Measurements from ENCODE around the gene SYT1.

DNA sequence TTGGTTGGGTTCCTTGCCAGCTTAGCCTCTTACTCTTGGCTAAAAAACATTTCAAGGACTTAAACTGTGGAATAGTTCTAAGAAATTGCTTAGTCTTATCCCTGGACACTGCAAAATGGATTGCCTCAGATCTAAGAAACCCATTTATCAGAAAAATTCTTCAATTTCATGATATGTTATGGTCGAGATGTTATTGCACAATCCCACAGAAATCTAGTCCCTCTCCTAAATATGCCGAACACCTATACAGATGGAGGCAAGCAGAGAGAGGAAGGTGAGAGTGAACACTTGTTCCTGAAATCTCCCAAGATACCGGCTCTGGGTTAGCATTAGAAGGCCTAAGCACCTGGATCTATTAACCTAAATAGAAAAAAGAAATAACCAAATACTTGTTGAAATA is 559.0 kb downstream of the SYT1 start:
- no peak for TF ChIP-seq FOXM1 (IDR thresholded peaks at IDR 0.05; ENCODE audit: borderline replicate concordance)
- no peak for TF ChIP-seq HDGF (IDR thresholded peaks at IDR 0.05; ENCODE audit: borderline replicate concordance)
- no peak for TF ChIP-seq FOXK2 (IDR thresholded peaks at IDR 0.05)
